HCT116 (cell line): ENCODE results near the gene CCNK.

Source experiments
- CEBPB ChIP-seq: IDR thresholded peaks from 2 replicates; pipeline ENCODE4 v1.6.1; 2012; ENCODE audit warnings: low read depth
- CTCF ChIP-seq, 3 experiments: fragments of 200-600 bp in 1 of 3; sonication (generic) in 1 of 3; IDR thresholded peaks in 2 of 3; conservative IDR thresholded peaks in 1 of 3; 2 replicates each; pipeline ENCODE4 v1.5.1; 2012 to 2017; ENCODE audit warnings: low read depth in 2 of 3, low read length in 2 of 3, antibody characterized with exemption in 1 of 3, borderline replicate concordance in 1 of 3, control low read depth in 1 of 3, mild to moderate bottlenecking in 1 of 3, mixed read lengths in 1 of 3, mixed run types in 1 of 3, moderate library complexity in 1 of 3; ENCODE audit not compliant: insufficient read depth in 1 of 3
- EGR1 ChIP-seq: IDR thresholded peaks from 2 replicates; pipeline ENCODE4 v1.6.1; 2012; ENCODE audit warnings: low read depth
- EZH2 ChIP-seq: fragments of 200-600 bp; sonication (generic); IDR thresholded peaks from 2 replicates; pipeline ENCODE4 v1.6.1; 2017; ENCODE audit warnings: antibody characterized with exemption, mixed run types
- JUND ChIP-seq: IDR thresholded peaks from 2 replicates; pipeline ENCODE4 v1.6.1; 2012
- POLR2A ChIP-seq: IDR thresholded peaks from 2 replicates; pipeline ENCODE4 v1.7.0; 2011; ENCODE audit warnings: borderline replicate concordance; ENCODE audit not compliant: insufficient read depth, insufficient read length; ENCODE audit errors: extremely low read depth
- POLR2AphosphoS5 ChIP-seq: IDR thresholded peaks from 2 replicates; pipeline ENCODE4 v1.6.1; 2011; ENCODE audit warnings: mild to moderate bottlenecking, low read depth, low read length, moderate library complexity
- RAD21 ChIP-seq: IDR thresholded peaks from 2 replicates; pipeline ENCODE4 v1.6.1; 2012; ENCODE audit warnings: low read depth, mild to moderate bottlenecking
- SP1 ChIP-seq: IDR thresholded peaks from 2 replicates; pipeline ENCODE4 v1.6.1; 2012; ENCODE audit warnings: low read depth
- ZBTB33 ChIP-seq: IDR thresholded peaks from 2 replicates; pipeline ENCODE4 v1.6.1; 2011; ENCODE audit warnings: mild to moderate bottlenecking, low read length, moderate library complexity; ENCODE audit not compliant: insufficient replicate concordance; ENCODE audit errors: extremely low read depth
- TF ChIP-seq, protein P1 (sequence below): IDR thresholded peaks from 2 replicates; pipeline ENCODE4 v1.6.1; 2012; ENCODE audit warnings: low read depth

GRCh38 chr14:99548871-99549515 is 67.8 kb downstream of the CCNK start:
- TF ChIP-seq CTCF (IDR thresholded peaks at IDR 0.05 in 2 of 3, conservative IDR thresholded peaks at IDR 0.05 in 1 of 3; ENCODE audit: borderline replicate concordance in 1 of 3, insufficient read depth in 1 of 3, low read depth in 2 of 3, low read length in 2 of 3) (no peak), POLR2A (no peak), POLR2AphosphoS5 (no peak), EZH2 (no peak), JUND (no peak), CEBPB (no peak), EGR1 (no peak), SP1 (no peak), ZBTB33 (no peak), RAD21 (no peak)
- TF ChIP-seq, protein P1, sequence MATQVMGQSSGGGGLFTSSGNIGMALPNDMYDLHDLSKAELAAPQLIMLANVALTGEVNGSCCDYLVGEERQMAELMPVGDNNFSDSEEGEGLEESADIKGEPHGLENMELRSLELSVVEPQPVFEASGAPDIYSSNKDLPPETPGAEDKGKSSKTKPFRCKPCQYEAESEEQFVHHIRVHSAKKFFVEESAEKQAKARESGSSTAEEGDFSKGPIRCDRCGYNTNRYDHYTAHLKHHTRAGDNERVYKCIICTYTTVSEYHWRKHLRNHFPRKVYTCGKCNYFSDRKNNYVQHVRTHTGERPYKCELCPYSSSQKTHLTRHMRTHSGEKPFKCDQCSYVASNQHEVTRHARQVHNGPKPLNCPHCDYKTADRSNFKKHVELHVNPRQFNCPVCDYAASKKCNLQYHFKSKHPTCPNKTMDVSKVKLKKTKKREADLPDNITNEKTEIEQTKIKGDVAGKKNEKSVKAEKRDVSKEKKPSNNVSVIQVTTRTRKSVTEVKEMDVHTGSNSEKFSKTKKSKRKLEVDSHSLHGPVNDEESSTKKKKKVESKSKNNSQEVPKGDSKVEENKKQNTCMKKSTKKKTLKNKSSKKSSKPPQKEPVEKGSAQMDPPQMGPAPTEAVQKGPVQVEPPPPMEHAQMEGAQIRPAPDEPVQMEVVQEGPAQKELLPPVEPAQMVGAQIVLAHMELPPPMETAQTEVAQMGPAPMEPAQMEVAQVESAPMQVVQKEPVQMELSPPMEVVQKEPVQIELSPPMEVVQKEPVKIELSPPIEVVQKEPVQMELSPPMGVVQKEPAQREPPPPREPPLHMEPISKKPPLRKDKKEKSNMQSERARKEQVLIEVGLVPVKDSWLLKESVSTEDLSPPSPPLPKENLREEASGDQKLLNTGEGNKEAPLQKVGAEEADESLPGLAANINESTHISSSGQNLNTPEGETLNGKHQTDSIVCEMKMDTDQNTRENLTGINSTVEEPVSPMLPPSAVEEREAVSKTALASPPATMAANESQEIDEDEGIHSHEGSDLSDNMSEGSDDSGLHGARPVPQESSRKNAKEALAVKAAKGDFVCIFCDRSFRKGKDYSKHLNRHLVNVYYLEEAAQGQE = no peak
